Upper lobe of left lung (tissue), 4 donors: ENCODE data around the gene TJP3.

Experiments
- CTCF ChIP-seq, 6 experiments: fragments of 450-650 bp in 4 of 6; fragments of 200-600 bp in 2 of 6; sonication (generic) in 2 of 6; IDR thresholded peaks; one replicate each; pipeline ENCODE4 v1.5.1; 2016 to 2019; ENCODE audit warnings: antibody characterized with exemption in 6 of 6
- POLR2AphosphoS5 ChIP-seq, 2 donors: sonication (generic); formaldehyde crosslinking; IDR thresholded peaks; one replicate each; pipeline ENCODE4 v1.5.1; 2017; ENCODE audit warnings: antibody characterized with exemption in 2 of 2

- TF ChIP-seq CTCF (IDR thresholded peaks at IDR 0.05) (no peak), POLR2AphosphoS5 (IDR thresholded peaks at IDR 0.05) (no peak)
Measured at GRCh38 chr19:3687774-3688706, 20.1 kb upstream of the TJP3 start.
